Activated gamma-delta T cell treated with anti-CD3 and anti-CD28 coated beads, Interleukin-2, amount 50 U/mL, for 16 hours (primary cell): Measurements from ENCODE around the gene SELPLG.
"Not testable (repeated sequence)": the region's sequence is repeated elsewhere in the genome, so short reads cannot be mapped to it uniquely, and the experiment has no call there.

Experiments used
- DNase-seq: peaks from one replicate; pipeline ENCODE4 v3.0.0-alpha.2; 2020; ENCODE audit warnings: low read depth

Gene SELPLG

GRCh38 chr12:108638141-108638827 lies 4.6 kb upstream of the SELPLG start:
- no peak for DNase-seq

- no peak for DNase-seq
Measured at GRCh38 chr12:108637222-108637971, 3.7 kb upstream of the SELPLG start.

- DNase-seq, result no peak
Measured at GRCh38 chr12:108635997-108636808, 2.5 kb upstream of the SELPLG start.

- no peak for DNase-seq
Measured at GRCh38 chr12:108635201-108635996, 1.7 kb upstream of the SELPLG start.

- DNase-seq, result no peak
Measured at GRCh38 chr12:108634341-108634751, 652 bp upstream of the SELPLG start.

GRCh38 chr12:108633081-108633533 lies 587 bp downstream of the SELPLG start:
- DNase-seq, result no peak

- DNase-seq, result not testable (repeated sequence)
Measured at GRCh38 chr12:108631261-108631660, 2.4 kb downstream of the SELPLG start.

- DNase-seq, result no peak
Measured at GRCh38 chr12:108630481-108631207, 3.0 kb downstream of the SELPLG start.

- no peak for DNase-seq
Measured at GRCh38 chr12:108629824-108630476, 3.7 kb downstream of the SELPLG start.

GRCh38 chr12:108629151-108629550 lies 4.5 kb downstream of the SELPLG start:
- no peak for DNase-seq

GRCh38 chr12:108627134-108627920 lies 6.4 kb downstream of the SELPLG start:
- no peak for DNase-seq

GRCh38 chr12:108625228-108625627 lies 8.5 kb downstream of the SELPLG start:
- no peak for DNase-seq

GRCh38 chr12:108623577-108623976 lies 10.1 kb downstream of the SELPLG start:
- DNase-seq, result no peak

- no peak for DNase-seq
Measured at GRCh38 chr12:108622921-108623514, 10.7 kb downstream of the SELPLG start.

- DNase-seq, result no peak
Measured at GRCh38 chr12:108622421-108622820, 11.3 kb downstream of the SELPLG start.

GRCh38 chr12:108621161-108621560 lies 12.5 kb downstream of the SELPLG start:
- no peak for DNase-seq

- no peak for DNase-seq
Measured at GRCh38 chr12:108620236-108620879, 13.3 kb downstream of the SELPLG start.

GRCh38 chr12:108619369-108620160 lies 14.1 kb downstream of the SELPLG start:
- DNase-seq, result no peak
